Measurements from ENCODE around the gene RB1.

The RB1 gene

DNA sequence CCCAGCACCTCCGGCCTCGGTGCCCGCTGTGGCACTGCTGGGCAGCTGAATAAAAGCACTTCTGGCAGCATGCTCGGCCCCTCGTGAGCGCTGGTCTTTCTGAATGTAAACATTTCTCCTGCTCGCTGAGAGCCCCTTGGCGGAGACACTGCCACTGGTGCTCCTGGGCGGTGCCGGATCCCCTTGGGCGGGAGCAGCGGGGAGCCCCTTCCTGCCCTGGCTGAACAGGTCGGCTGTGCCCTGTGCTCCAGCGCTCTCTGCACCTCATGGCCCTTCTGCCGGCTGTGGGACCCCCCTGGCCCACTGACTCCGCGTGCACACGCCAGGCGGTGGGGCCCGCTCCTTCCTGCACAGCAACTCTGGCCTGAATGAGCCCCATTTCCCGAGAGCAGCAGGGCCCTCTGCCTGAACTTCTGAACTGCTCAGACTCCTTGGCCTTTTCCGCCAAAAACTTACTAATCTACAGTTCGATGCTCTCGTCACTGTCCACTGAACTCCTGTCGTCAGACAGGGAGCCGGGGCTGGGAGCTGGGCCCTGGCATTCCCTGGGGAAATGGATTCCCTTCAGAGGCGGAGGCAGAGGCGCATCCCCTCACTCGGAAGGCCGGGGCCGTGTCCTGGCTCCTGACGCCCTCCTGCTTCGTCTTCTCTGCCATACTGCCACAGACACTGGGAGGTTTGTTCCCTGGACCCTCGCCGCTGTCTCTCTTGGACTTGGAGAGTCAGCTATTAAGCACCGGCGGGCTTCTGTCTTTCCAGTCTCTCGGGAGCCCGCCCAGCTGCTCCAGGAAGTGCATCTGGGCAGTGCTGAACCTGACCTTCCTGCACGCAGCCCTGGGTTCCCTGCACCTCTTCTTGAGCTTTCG, 14.2 kb downstream of the RB1 start:
- TF ChIP-seq, protein P1, sequence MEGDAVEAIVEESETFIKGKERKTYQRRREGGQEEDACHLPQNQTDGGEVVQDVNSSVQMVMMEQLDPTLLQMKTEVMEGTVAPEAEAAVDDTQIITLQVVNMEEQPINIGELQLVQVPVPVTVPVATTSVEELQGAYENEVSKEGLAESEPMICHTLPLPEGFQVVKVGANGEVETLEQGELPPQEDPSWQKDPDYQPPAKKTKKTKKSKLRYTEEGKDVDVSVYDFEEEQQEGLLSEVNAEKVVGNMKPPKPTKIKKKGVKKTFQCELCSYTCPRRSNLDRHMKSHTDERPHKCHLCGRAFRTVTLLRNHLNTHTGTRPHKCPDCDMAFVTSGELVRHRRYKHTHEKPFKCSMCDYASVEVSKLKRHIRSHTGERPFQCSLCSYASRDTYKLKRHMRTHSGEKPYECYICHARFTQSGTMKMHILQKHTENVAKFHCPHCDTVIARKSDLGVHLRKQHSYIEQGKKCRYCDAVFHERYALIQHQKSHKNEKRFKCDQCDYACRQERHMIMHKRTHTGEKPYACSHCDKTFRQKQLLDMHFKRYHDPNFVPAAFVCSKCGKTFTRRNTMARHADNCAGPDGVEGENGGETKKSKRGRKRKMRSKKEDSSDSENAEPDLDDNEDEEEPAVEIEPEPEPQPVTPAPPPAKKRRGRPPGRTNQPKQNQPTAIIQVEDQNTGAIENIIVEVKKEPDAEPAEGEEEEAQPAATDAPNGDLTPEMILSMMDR (IDR thresholded peaks at IDR 0.05; ENCODE audit: control extremely low read depth, extremely low read depth, low read depth, missing control alignments), result no peak
- ChIA-PET POLR2A (no interaction called here), CTCF (interaction anchor here (1.1 to 1.3 kb wide), 3 partner anchors 9 to 16 kb away, joined by 3 to 6 read pairs (median 4); no protein-coding TSS in a partner anchor)
- DNase-seq (ENCODE audit: extremely low spot score), result no peak

GRCh38 chr13:48318377-48318811, 14.8 kb downstream of the RB1 start:
- TF ChIP-seq, protein P1 (IDR thresholded peaks at IDR 0.05; ENCODE audit: control extremely low read depth, extremely low read depth, low read depth, missing control alignments), result no peak
- DNase-seq (ENCODE audit: extremely low spot score), result no peak
- ChIA-PET CTCF (interaction anchor here (1.1 to 1.3 kb wide), 2 partner anchors 9 to 15 kb away, joined by 4 to 6 read pairs; no protein-coding TSS in a partner anchor), POLR2A (no interaction called here)

GRCh38 chr13:48318821-48319511, 15.4 kb downstream of the RB1 start:
- CTCF ChIA-PET, result interaction anchor here (1.1 to 1.3 kb wide), 2 partner anchors 10 to 15 kb away, joined by 4 to 6 read pairs; no protein-coding TSS in a partner anchor
- DNase-seq (ENCODE audit: extremely low spot score), result no peak
- TF ChIP-seq, protein P1 (IDR thresholded peaks at IDR 0.05; ENCODE audit: control extremely low read depth, extremely low read depth, low read depth, missing control alignments), result no peak
- POLR2A ChIA-PET, result no interaction called here

DNA sequence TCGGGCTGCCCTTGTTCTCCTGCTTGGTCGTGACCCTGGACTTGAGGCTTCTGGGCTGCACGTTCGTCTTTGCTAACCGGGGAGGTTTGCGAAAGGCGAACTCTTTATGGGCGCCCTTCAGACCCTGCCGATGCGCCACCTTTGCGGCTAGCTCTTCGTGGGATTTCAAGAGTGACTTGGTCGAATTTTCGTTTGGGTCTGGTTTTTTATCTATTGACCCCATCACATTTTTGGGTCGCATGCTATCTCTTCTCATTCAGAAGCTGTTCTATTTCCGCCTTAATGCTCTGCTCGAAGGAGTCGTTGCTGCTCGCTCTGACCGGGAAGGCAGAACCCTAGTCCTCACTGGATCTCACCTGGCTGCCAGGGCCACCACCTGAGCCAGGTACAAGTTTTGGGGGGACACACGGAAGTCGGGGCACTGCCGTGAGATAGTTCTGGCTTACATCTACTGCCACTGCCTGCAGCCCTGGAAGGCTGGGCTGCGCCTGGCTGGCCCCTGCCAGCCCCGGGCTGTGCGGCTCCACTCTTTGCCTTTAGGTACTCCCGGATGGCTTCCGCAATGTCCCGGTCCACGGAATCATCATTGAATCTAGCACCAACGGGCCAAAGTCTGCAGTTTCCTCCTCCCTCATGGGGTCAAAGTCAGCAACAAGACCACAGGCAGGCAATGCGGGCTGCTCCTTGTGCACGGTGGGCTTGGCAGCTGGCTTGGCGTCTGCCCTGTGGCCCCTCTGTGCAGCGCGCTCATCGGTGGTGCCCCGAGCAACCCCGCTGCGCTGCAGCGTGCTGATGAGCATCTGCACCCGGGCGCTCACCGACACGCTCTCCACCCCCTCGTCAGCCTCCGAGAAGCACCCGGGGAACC, 16.2 kb downstream of the RB1 start:
- ChIA-PET CTCF (no interaction called here), POLR2A (no interaction called here)
- no peak for DNase-seq (ENCODE audit: extremely low spot score)
- TF ChIP-seq, protein P1 (IDR thresholded peaks at IDR 0.05; ENCODE audit: control extremely low read depth, extremely low read depth, low read depth, missing control alignments), result no peak

DNA sequence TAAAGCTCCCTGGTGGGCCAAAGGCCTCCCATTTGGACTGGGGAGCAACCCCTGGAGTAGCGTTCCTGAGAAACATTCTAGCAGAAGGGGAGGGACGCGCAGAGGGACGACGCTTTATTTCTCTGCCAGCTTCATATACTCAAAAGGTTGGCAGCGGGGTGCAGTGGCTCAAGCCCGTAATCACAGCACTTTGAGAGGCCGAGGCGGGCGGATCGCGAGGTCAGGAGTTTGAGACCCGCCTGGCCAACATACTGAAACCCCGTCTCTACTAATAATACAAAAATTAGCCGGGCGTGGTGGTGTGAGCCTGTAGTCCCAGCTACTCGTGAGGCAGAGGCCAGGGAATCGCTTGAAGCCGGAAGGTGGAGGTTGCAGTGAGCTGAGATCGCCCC, 16.8 kb downstream of the RB1 start:
- CTCF ChIA-PET, result no interaction called here
- POLR2A ChIA-PET, result no interaction called here
- TF ChIP-seq, protein P1 (IDR thresholded peaks at IDR 0.05; ENCODE audit: control extremely low read depth, extremely low read depth, low read depth, missing control alignments), result no peak
- no peak for DNase-seq (ENCODE audit: extremely low spot score)
